HG02571 (cell line): ENCODE data around the gene RABGEF1.
"Not testable (repeated sequence)": the region's sequence is repeated elsewhere in the genome, so short reads cannot be mapped to it uniquely, and the experiment has no call there.

Experiments used
- ATAC-seq: cut with Tn5 transposase; IDR thresholded peaks from one replicate; pipeline ENCODE4 v1.9.1; 2021; ENCODE audit warnings: mild to moderate bottlenecking, moderate library complexity; ENCODE audit not compliant: unreplicated experiment

RABGEF1 gene

DNA sequence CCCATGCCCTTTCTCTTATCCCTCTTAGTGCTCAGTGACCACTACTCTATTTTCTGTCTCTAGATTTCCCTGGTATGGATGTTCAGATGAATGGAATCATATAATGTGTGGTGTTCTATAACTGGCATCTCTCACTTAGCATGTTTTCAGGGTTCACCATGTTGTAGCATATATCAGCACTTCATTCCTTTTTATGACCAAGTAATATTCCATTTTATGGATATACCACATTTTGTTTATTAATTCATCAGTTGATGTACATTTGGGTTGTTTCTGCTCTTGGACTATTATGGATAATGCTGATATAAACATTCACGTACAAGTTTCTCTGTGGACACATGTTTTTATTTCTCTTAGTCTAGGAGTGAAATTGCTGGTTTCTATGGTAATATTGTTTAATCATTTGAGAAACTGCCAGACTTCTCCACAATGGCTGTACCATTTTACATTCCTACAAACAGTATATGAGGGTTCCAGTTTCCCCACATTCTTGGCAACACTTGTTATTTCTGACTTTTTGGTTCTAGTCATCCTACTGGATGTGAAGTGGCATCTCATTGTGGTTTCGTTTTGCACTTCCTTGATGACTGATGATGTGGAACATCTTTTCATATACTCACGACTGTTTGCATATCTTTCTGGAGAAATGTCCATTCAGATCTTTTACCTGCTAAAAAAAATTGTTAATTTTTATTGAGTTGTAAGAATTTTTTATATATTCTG lies 23.3 kb downstream of the RABGEF1 start:
- not testable (repeated sequence) for ATAC-seq

DNA sequence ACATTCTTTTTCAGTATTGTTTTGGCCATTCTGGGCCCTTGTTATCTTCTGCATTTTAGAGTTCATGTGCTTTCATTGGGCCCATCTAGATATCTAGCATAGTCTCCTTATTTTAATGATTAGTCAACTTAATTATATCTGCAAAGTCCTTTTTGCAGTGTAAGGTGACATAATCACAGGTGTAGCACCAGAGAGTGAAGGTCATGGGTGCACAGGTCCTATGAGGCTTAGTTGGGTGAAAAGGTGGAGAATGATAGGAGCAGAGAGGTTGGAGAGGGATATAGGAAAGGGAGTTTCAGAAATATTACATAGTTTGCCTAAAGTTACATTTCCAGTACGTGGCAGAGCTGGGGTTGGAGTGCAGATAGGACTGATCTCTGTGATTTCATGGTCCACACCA lies 24.4 kb downstream of the RABGEF1 start:
- not testable (repeated sequence) for ATAC-seq

DNA sequence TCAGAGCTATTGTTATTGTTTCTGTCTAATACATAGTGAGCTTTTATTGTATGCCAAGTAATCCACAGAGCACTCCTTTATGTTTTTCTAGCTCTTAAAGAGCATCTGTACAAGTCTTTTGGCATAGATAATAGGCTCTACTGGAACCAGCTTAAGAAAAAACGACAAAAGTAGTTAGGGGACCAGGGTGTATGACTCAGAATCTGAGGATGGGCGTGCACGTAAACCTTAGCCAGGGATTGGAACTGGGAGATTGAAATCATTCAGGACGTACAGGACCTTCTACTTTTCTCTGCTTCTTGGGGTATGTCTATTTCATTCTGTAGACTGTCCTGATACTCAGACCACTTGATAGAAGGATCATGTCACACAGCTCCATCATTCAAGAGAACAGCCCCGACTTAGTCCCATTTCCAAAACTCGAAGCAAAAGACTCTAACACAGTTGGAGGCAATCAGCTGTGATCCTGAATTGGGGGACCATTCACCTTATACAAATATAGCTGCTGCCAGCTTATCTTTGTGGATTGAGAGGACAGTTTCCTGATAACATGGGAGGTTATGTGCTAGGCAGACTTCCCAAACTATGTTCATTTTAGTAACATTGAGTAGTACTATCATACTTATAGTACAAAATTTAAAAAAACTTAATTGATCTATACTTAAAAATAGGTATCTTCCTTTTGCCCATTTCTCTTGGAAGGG lies 24.9 kb downstream of the RABGEF1 start:
- ATAC-seq, result not testable (repeated sequence)

GRCh38 chr7:66766041-66766440 lies 25.5 kb downstream of the RABGEF1 start:
- no peak for ATAC-seq

- ATAC-seq, result not testable (repeated sequence)
These were observed 27.0 kb downstream of the RABGEF1 start for GRCh38 chr7:66767486-66767885.

- no peak for ATAC-seq
These were observed 28.6 kb downstream of the RABGEF1 start for GRCh38 chr7:66768865-66769832.

- ATAC-seq, result no peak
These were observed 29.4 kb downstream of the RABGEF1 start for GRCh38 chr7:66769833-66770512.

- ATAC-seq, result no peak
These were observed 31.3 kb downstream of the RABGEF1 start for GRCh38 chr7:66771795-66772194.

DNA sequence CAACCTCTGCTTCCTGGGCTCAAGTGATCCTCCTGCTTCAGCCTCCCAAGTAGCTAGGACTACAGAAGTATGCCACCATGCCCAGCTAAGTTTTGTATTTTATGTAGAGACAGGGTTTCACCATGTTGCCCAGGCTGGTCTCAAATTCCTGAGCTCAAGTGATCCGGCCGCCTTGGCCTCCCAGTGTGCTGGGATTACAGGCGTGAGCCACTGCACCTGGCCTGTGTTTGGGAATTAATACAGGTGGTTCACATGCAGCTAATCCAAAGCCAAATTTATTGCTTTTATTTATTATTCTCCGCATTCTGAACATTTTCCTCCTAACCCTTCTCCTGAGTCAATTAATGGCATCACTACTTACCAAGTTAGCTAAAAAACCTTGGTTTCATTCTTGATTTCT lies 33.2 kb downstream of the RABGEF1 start:
- not testable (repeated sequence) for ATAC-seq

GRCh38 chr7:66776383-66776782 lies 35.9 kb downstream of the RABGEF1 start:
- not testable (repeated sequence) for ATAC-seq

DNA sequence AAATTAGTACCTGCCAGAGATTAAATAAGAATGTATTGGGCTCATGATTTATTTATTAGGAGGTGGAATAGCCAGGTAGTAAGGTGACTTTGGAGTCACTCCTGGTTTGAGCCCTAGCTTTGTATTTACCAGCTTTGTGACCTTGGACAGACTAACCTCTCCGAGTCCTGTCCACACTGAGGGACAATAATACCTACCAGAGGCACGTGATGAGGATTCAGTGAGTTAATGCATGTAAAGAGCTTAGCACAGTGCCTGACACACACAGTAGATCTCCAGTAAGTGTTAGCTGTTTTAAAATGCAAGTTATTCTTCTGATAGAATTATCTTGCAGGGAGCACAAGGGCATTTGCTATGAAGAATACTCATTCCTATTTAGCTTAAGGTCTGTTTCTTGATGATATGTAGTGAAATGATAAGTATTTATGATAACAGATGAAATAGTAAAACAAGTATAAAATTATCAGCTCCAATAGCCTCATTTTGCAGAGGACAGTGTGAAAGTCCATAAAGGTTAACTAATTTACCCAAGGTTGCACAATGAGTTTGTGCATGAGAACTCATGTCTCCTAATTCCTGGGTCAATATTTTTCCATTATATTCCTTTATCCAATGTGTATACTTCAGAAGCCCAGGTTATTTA lies 36.4 kb downstream of the RABGEF1 start:
- no peak for ATAC-seq

GRCh38 chr7:66778201-66778600 lies 37.7 kb downstream of the RABGEF1 start:
- ATAC-seq, result no peak

DNA sequence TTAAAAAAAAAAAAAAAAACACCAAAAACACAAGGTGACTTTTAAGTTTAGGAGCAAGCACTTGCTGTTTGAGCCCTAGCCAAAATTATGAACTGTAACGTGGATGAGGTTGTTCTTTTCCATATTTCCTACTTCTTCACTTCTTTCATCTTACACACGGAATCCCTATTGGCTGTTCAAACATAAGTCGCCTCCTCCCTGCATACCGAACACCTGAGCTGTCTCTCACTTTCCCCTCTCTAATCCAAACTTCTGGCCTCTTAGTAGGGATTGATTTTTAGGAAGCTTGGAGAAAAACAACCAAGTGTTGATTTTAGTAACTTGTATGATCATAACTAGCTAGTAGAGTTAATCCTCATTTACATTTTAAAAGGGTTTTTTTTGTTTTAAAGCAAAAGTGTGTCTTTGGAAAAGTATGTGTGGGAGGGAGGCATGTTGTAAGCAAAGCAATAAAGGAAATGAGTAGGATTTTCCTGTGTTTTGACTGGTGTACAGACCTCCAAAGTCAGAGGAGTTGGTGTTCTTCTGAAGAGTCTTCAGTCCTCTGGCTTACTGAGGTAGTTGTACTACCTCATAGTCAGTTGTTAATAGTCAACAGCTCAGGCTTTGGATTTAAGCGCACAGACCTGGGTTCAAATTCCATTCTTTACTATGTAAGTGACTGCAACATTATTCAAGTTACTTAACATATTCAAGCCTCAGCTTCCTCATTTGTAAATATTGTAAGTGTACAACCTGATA lies 39.3 kb downstream of the RABGEF1 start:
- no peak for ATAC-seq

DNA sequence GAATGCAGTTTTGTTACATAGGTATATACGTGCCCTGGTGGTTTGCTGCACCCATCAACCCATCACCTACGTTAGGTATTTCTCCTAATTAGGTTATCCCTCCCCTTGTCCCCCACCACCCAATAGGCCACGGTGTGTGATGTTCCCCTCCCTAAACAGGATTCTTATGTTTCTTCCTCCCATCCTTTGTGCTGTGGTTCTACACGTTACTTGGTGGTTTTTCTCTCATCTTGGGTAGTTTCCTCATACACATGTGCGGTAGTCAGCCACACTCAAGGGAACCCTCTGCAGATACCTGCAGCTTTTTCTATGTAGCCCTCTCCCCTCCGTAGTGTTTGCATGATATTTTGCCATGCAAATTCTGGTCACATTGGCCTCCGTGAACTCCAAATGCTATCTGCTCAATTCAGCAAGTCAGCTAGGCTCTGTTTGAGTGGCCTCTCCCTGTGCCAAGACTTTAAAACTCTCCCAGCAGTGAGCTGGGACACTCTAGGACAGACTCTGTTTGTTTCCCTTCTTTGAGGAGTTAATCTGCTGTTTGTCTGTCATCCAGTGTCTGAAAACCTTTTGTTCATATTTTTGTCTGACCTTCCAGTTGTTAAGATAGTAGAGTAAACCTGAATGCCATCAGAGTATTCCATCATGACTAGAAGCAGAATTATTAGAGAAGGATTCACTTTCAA lies 41.0 kb downstream of the RABGEF1 start:
- no peak for ATAC-seq

DNA sequence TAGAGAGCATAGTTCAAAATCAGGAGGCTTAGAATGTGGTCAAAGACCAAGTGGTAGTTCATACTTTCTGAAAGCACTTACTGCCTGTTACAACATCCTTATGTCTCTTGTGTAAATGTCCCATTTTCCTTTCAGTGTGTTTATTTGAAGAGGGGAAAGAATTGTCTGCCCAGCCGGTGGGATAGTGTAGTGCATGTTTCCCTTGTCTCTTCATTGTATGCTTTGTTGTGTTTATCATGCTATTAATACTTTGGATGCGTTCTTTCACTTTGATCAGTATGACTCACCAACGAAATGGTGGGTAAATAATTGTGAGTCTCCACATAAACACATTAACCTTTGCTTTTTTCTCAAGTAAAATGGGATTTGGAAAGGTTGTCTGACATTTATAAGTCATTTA lies 42.3 kb downstream of the RABGEF1 start:
- ATAC-seq, result not testable (repeated sequence)

GRCh38 chr7:66783887-66784595 lies 43.5 kb downstream of the RABGEF1 start:
- ATAC-seq, result not testable (repeated sequence)

- ATAC-seq, result no peak
These were observed 49.7 kb downstream of the RABGEF1 start for GRCh38 chr7:66790196-66790595.

GRCh38 chr7:66790725-66791124 lies 50.2 kb downstream of the RABGEF1 start:
- no peak for ATAC-seq
